Hematopoietic multipotent progenitor cell treated with erythropoietin and hydrocortisone succinate and interleukin-3 and kit ligand, for 8 days (in vitro differentiated cells): ENCODE data around the gene DDX55.
"Not testable (repeated sequence)": the region's sequence is repeated elsewhere in the genome, so short reads cannot be mapped to it uniquely, and the experiment has no call there.

Experiments
- DNase-seq: peaks from one replicate; pipeline ENCODE4 v3.0.0-alpha.2; 2015

DDX55 gene, protein sequence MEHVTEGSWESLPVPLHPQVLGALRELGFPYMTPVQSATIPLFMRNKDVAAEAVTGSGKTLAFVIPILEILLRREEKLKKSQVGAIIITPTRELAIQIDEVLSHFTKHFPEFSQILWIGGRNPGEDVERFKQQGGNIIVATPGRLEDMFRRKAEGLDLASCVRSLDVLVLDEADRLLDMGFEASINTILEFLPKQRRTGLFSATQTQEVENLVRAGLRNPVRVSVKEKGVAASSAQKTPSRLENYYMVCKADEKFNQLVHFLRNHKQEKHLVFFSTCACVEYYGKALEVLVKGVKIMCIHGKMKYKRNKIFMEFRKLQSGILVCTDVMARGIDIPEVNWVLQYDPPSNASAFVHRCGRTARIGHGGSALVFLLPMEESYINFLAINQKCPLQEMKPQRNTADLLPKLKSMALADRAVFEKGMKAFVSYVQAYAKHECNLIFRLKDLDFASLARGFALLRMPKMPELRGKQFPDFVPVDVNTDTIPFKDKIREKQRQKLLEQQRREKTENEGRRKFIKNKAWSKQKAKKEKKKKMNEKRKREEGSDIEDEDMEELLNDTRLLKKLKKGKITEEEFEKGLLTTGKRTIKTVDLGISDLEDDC

DNA sequence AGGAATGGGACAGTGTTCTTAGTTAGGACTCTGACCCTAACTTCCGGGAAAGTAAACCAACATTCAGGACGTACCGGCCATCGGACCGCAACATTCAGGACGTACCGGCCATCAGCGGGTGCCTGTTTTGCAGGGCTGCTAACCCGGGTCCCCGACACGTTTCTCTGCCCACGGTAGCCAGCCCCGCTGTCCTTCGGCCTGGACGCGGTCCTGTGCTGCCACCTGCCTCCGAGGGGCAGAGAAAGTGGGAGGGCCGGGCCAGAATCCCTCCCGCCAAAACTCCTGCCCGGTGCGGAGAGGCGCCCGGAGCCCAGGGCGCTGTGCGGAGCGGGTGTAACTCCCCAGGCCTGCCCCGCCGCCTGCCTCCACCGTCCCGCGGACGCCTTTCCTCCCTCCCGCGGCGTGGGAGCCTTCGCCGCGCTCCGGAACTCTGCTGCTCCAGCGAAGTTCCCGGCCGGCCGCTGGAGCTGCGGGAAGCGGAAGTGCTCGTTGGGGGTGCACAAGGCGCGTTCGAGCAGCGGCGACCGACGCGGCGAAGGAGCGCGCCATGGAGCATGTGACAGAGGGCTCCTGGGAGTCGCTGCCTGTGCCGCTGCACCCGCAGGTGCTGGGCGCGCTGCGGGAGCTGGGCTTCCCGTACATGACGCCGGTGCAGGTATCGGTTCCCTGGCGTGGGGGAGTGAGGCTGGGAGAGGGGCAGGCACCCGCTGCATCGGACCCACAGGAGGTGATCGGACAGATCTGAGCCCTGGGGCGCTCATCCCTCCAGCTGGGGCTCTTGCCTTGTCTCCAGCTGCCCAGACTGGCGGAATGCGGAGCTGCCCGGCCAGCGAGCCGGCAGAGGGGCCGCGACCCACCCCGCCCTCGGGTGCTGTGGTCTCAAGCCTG, at the start of gene DDX55:
Gene DDX55 (plus strand): TSS at position 498 of the 888 bp plus-strand sequence. CDS start 50 bp downstream, at position 548.
- peak; percentile 87 for DNase-seq

DNA sequence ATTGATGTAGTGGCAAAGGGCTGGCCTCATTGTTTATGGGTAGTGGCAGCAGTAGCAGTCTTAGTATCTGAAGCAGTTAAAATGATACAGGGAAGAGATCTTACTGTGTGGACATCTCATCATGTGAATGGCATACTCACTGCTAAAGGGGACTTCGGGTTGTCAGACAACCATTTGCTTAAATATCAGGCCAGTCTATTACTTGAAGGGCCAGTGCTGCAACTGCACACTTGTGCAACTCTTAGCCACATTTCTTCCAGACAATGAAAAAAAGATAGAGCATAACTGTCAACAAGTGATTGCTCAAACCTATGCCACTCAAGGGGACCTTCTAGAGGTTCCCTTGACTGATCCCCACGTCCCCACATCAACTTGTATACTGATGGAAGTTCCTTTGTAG, 47.8 kb upstream of the DDX55 start:
- DNase-seq: peak; percentile 18

DNA sequence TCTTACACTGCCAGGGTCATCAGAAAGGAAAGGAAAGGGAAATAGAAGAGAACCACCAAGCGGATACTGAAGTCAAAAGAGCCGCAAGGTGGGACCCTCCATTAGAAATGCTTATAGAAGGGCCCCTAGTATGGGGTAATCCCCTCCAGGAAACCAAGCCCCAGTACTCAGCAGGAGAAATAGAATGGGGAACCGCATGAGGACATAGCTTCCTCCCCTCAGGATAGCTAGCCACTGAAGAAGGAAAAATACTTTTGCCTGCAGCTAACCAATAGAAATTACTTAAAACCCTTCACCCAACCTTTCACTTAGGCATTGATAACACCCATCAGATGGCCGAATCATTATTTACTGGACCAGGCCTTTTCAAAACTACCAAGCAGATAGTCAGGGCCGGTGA, 47.1 kb upstream of the DDX55 start:
- DNase-seq: not testable (repeated sequence)

DNA sequence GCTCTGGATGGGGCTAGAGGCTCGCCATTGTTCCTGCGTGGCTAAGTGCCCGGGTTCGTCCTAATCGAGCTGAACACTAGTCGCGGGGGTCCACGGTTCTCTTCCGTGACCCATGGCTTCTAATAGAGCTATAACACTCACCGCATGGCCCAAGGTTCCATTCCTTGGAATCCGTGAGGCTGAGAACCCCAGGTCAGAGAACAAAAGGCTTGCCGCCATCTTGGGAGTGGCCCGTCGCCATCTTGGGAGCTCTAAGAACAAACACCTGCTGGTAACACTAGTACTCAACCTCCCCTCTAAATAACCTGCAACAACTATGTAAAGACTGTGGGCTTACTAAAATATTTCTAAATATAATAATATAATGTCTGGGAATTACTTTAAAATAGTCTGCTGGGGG, 43.4 kb upstream of the DDX55 start:
- DNase-seq: not testable (repeated sequence)

DNA sequence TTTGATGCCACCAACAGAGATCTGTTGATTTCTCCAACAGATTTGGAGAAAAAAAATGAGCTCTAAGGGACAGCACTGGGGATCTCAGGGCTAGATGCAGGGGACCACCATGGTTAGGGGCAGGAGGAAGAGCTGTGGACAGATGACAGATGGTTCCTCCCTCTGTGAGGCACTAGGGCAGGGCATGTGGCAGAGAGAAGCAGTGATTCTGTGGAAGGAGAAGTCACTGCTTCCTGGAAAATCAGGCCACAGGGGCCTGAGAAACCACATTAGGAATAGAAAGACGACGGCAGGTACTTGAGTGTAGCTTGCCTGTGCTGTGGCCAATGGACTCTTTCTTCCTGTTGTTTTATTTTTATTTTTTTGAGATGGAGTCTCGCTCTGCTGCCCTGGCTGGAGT, 42.4 kb upstream of the DDX55 start:
- DNase-seq: no peak

DNA sequence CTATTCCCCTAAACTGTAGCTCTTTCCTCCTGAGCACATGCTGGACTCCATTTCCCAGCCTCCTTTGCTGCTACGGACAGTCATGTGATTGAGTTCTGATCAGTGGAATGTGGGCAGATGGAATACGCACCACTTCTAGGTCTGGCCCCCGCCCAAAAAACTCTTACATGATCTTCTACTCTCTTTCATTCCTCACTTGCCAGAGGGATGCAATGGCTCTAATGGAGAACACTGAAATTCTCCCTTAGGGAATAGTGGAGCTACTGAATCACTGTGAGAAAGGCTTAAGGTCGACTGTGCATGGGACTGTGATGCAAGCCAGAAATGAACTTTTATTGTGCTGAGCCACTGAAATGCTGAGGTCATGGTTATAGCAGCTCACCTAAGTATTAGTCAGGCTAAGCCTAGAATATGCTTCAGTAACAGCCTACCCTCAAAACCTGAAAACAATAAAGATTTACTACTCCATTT, 30.5 kb upstream of the DDX55 start:
- peak; percentile 17 for DNase-seq

DNA sequence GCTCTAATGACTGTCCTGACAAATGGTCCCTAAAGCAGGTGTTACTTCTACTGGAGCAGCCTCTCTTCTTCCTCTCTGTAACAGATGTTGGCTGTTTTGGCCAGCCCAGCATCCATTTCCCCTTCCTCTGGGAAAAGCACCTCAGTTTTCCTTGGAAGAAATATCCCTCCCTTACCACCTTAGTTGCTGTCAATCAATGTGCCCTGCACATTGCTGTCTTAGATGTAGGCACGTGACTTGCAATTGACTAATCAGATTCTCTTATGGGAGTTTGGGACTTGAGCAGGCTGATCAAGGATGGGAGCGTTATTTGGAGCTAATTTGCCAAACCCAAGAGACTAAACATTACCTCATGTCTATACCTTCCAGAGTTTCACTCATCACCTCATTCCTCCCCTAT, 29.5 kb upstream of the DDX55 start:
- no peak for DNase-seq

DNA sequence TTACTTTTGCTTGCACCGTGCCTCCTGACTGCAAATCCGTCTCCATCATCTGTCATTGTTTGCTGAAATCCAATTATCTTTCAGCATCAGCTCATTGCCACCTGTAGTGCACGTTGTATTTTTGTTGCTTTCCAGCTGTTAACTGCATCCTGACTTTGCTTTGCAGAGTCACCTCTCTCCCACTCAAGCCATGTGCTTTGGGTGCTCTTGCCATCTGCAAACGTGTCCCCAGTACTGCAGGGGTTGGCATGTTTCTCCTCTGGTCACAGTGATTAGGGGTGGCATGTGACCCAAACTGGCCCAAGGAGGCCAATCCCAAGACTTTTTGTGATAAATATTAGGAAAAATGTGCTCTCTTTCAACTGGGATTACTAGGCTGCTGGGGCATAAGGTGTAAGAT, 28.0 kb upstream of the DDX55 start:
- DNase-seq: no peak

DNA sequence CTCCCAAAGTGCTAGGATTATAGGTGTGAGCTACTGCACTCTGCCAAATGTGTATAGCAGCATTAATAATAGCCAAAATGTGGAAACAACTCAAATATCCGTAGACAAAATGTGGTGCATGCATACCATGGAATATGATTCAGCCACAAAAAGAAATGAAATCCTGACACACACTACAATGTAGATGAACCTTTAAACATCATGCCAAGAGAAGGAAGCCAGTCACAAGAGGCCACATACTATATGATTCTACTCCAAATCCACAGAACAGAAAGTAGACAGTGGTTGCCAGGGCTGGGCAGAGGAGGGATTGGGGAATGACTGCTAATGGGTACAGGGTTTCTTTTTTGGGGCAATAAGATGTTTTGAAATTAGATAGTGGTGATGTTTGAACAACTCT, 25.3 kb upstream of the DDX55 start:
- DNase-seq: no peak

DNA sequence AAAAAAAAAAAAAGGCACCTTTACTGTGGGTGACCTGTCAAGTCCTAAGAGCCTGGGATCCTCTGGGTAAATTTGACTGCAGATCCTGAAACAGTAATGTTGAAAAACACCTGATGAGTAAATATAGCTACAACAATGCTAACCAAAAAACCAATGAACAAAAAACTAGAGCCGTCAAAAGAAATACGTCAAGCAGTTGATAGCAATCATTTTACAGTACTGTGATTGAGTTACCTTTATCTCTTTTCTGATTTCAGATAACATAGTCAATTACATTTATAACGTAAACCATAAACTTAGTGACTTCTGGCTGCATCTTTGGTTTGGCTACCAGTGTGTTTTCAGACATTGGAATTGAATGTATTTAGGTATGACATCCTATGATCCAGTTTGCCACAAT, 23.7 kb upstream of the DDX55 start:
- no peak for DNase-seq

DNA sequence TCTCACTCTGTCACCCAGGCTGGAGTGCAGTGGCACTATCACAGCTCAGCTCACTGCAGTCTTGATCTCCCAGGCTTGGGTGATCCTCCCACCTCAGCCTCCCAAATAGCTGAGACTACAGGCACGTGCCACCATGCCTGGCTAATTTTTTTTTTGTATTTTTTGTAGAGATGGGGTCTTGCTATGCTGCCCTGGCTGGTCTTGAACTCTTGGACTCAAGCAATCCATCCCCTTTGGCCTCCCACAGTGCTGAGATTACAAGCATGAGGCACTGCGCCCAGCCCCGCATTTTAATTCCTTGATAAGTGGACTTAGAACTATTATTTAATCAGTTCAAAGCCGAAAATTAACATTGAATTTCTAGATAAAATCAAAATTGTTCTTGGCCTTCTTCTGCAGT, 23.1 kb upstream of the DDX55 start:
- DNase-seq: not testable (repeated sequence)

DNA sequence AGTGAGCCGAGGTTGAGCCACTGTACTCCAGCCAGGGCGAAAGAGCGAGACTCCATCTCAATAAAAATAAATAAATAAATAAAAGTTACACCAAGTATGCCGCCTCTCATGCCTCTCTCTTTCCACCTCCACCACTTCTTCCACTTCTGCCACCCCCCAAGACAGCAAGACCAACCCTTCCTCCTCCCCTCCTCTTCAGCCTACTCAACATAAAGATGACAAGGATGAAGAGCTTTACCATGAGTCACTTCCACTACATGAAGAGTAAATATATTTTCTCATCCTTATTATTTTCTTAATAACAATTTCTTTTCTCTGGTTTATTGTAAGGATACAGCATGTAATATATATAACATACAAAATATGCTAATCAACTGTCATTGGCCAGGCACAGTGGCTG, 21.1 kb upstream of the DDX55 start:
- DNase-seq: no peak

DNA sequence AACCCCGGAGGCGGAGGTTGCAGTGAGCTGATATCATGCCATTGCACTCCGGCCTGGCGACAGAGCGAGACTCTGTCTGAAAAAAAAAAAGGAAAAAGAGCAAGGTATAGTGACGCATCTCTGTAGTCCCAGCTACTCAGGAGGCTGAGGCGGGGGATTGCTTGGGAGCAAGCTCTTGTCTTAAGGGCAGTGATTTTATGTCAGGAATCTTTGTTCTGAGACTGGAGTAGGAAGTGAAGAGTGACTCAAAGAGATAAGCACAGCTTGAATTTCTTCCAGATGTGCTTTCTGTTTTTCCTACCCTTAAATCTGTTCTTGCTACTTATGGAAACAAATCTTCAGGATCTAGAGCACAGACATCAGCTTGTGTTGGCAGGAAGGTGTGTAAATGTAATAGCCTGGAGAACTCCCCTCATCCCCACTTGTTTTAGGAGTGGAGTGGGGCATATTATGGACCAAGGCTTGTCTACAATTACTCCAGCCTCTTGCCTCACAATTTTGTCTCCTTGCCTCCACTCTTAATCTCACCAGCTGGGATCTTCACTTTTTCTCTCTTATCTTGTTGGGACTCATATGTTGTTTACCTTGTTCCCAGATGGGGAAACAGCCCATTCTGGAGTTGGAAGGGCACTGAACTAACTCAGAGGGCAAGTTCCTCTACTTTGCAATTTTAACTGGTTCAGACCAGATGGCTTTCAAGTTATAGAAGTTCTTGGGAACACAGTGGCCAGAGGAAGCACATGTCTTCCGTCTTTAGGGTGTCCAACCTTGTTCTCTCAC, 10.0 kb upstream of the DDX55 start:
- no peak for DNase-seq

DNA sequence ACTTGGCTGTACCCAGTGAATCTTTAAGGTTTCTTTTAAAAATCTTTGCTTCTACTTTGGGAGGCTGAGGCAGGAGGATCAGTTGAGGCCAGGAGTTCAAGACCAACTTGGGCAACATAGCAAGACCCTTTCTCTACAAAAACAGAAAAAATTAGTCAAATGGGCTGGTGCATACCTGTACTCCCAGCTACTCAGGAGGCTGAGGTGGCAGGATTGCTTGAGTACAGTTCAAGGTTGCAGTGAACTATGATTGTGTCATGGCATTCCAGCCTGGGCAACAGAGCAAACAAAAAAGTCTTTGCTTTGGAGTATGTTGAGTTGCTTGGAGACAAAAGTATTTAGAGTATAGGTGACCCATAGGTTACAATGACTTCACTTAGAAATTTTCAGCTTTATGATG, 6.2 kb upstream of the DDX55 start:
- no peak for DNase-seq

DNA sequence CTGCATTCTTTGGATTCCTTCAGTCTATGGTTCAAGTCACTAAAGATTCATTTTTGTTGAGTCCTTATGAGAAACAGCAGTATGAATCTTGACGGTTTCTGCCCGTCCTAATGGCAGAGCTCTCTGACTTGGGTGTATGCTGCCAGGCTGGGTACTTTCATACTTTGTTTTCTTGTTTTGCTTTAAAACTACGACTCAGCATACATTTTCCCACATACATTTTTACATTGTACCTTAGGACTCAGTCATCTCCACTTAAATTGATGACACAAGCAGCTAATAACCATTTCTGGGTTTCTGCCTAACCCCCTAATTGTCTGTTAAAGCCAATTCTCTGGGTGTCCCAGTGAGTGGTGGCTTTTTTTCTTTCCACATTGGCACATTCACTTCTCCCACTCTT, 4.8 kb upstream of the DDX55 start:
- DNase-seq: no peak

DNA sequence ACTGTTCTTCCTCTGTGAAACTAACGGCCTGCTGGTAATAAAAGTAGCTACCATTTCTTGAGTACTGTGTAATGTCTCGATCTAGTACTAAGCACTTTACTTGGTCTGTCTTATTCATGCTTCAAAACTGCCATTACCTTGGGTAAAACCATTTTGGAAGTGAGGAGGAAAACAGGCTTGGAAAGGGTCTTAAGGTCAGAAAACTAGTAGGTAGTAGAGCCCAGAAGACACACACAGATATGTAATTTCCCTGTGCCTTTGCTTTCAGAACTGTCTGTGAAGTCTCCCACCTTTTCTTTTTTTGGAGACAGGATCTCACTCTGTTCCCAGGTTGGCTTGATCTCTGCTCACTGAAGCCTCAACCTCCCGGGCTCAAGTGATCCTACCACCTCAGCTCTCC, 3.4 kb upstream of the DDX55 start:
- DNase-seq: no peak

DNA sequence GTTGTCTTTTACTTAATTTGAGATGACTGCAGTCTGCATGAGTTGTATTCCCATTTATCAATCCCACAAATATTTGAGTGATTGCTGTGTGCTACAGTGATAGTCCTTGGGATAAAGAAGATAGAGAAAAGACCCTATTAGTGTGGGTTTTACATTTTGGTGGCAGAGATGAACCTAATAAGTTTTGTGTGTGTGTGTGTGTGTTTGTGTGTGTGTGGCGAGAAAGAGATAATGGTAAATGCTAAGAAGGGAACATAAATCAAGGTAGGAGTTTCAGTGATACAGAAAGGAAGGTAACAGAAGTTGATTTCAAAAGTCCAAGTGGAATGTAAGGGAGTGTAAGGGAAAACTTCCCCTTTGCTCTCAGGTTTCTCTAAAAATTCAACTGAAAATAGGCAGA, 2.6 kb upstream of the DDX55 start:
- DNase-seq: no peak

DNA sequence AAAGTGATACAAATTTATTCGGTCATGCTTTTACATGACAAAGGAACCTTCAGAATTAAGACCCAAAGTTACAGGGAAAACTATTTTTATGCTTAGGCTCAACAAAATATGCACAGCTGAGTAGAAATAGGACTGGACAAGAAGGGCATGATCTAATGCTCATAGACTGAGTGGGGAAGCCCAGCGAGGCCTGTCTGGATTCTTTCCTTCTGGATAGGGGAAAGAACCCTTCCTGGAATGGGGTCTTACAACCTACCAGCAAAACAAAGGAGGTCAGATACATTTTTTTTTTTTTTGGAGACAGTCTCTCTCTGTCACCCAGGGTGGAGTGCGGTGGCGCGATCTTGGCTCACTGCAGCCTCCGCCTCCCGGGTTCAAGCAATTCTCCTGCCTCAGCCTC, 2.2 kb upstream of the DDX55 start:
- no peak for DNase-seq

DNA sequence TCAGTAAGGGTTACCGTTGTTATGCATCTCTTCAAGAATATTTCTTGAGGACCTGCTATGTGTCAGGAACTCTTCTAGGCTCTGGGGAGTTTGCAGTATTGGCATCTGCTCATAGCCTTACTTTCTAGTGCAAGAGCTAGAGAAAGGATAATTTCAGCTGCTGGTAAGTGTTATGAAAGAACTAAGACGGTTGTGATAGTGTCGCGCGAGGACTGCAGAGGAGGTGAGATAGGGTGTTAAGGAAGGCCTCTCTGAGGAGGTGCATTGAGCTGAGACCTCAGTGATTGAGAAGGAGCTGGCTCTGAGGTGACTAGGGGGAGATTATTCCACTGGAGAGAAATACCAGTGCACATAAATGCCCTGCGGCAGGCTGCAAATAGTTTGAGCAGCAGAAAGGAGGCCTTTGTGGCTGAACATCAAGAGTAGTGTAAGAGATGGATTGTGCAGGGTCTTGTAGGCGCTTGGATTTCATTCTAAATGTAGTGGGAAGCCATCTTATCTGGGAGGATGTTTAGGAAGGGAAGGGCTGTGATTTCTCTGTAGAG, 824 bp downstream of the DDX55 start:
- peak; percentile 42 for DNase-seq

DNA sequence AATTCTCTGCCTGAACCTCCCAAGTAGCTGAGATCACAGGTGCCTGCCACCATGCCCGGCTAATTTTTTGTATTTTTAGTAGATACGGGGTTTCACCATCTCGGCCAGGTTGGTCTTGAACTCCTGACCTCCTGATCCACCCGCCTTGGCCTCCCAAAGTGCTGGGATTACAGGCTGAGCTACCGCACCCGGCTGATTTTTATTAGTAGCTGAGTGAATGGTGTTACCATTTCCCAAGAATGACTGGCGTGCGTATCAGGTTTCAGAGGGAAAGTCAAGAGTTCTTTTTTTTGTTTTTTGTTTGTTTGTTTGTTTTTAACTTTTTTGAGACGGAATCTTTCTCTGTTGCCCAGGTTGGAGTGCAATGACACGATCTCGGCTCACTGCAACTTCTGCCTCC, 1.6 kb downstream of the DDX55 start:
- DNase-seq: not testable (repeated sequence)

DNA sequence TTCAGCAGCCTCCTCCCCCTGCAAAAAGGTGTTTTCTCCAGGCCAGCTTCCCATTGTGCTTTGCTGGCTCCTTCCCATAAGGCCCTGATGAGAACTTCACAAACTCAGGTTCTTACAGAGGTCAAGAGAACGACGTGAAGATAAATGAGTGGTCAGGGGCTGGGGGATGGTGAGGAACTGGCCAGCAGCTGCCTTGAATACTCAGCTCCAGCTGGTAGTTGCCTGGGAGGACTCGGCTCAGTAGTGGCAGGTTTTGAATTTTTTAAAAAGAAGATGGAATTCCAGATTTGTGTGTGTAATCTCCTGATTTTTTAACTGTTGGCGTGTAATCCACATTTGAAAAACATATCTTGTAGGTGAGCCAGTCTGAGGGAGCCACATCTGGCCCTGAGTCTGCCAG, 5.9 kb downstream of the DDX55 start:
- no peak for DNase-seq

DNA sequence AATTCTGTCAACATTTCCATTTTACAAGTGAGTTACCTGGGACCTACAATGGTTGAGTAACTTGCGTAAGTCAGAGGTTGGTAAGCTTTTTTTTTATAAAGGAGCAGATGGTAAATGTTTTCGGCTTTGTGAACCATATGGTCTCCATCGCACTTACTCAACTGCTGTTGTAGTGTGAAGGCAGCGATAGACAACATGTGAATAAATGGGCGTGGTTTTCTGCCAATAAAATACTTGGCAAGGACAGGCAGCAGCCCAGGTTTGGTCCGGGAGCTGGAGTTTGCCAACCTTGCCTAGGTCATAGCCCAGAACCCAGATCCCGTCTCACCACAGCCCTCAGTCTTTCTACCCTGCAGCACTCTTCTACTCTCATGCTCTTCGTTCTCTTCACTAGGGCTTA, 6.3 kb downstream of the DDX55 start:
- no peak for DNase-seq

DNA sequence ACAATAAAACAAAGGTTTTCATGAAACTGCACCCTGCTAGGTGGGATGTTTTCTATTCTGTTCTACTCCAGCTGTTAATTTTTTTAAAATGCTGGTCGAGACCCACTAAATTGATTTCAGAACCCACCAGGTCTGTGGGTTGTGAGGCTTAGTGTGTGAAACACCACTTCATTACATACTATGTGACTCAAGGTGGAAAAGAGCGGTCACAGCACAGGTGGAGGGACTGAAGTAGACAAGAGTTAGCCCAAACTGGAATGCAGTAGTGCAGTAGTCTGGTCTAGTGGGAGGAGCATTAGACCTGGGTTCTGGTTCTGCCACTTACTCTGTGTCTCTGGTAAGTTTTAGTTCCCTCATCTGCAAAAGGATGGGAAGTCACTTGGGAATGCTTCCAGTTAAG, 12.2 kb downstream of the DDX55 start:
- no peak for DNase-seq
